Fibroblast of lung (primary cell): ENCODE measurements around the gene ABCB11.

Experiments used
- EZH2 ChIP-seq: IDR thresholded peaks from 2 replicates; pipeline ENCODE4 v1.5.1; 2012; ENCODE audit warnings: low read length, control low read depth, mild to moderate bottlenecking; ENCODE audit errors: missing control alignments
- TF ChIP-seq, protein P1 (sequence below), 2 donors: IDR thresholded peaks in 1 of 2; conservative IDR thresholded peaks in 1 of 2; 1 replicate in 1 of 2; 2 replicates in 1 of 2; pipeline ENCODE4 v1.5.1; 2011 to 2012; ENCODE audit warnings: low read length in 2 of 2, control low read depth in 1 of 2, inconsistent platforms in 1 of 2, low read depth in 1 of 2, mild to moderate bottlenecking in 1 of 2

GRCh38 chr2:169073211-169073962 lies 42.3 kb upstream of the ABCB11 start:
- TF ChIP-seq, protein P1, sequence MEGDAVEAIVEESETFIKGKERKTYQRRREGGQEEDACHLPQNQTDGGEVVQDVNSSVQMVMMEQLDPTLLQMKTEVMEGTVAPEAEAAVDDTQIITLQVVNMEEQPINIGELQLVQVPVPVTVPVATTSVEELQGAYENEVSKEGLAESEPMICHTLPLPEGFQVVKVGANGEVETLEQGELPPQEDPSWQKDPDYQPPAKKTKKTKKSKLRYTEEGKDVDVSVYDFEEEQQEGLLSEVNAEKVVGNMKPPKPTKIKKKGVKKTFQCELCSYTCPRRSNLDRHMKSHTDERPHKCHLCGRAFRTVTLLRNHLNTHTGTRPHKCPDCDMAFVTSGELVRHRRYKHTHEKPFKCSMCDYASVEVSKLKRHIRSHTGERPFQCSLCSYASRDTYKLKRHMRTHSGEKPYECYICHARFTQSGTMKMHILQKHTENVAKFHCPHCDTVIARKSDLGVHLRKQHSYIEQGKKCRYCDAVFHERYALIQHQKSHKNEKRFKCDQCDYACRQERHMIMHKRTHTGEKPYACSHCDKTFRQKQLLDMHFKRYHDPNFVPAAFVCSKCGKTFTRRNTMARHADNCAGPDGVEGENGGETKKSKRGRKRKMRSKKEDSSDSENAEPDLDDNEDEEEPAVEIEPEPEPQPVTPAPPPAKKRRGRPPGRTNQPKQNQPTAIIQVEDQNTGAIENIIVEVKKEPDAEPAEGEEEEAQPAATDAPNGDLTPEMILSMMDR (conservative IDR thresholded peaks at IDR 0.05 in 1 of 2, IDR thresholded peaks at IDR 0.05 in 1 of 2; ENCODE audit: low read depth in 1 of 2, low read length in 2 of 2): no peak
- no peak for TF ChIP-seq EZH2
